GM12892 (cell line): ENCODE results near the gene TIMM50.

Source experiments
- POLR2A ChIP-seq: IDR thresholded peaks from 2 replicates; pipeline ENCODE4 v1.6.1; 2011; ENCODE audit warnings: low read depth, low read length, control low read depth
- POLR2AphosphoS5 ChIP-seq: IDR thresholded peaks from 2 replicates; pipeline ENCODE4 v1.6.1; 2011; ENCODE audit warnings: low read depth, low read length, control low read depth
- TAF1 ChIP-seq: IDR thresholded peaks from 2 replicates; pipeline ENCODE4 v1.6.1; 2011; ENCODE audit warnings: low read depth, mild to moderate bottlenecking, control low read depth, low read length, borderline replicate concordance

GRCh38 chr19:39509233-39509632, 28.6 kb downstream of the TIMM50 start:
- no peak for TF ChIP-seq POLR2A
- no peak for TF ChIP-seq POLR2AphosphoS5
- TF ChIP-seq TAF1 = no peak
